ENCODE results near the gene INO80D. TPM values are rescaled to one million over a fixed set of nuclear protein-coding genes. Genes with fewer than 3 reads are reported as not detected.

Gene INO80D
- total and polyA plus RNA-seq, 2 of the 13 experiments (the other 11 are each of a cell fraction or from before 2014, with no cell fraction given) = 7.6 to 7.9 TPM

- TF ChIP-seq, protein P1, sequence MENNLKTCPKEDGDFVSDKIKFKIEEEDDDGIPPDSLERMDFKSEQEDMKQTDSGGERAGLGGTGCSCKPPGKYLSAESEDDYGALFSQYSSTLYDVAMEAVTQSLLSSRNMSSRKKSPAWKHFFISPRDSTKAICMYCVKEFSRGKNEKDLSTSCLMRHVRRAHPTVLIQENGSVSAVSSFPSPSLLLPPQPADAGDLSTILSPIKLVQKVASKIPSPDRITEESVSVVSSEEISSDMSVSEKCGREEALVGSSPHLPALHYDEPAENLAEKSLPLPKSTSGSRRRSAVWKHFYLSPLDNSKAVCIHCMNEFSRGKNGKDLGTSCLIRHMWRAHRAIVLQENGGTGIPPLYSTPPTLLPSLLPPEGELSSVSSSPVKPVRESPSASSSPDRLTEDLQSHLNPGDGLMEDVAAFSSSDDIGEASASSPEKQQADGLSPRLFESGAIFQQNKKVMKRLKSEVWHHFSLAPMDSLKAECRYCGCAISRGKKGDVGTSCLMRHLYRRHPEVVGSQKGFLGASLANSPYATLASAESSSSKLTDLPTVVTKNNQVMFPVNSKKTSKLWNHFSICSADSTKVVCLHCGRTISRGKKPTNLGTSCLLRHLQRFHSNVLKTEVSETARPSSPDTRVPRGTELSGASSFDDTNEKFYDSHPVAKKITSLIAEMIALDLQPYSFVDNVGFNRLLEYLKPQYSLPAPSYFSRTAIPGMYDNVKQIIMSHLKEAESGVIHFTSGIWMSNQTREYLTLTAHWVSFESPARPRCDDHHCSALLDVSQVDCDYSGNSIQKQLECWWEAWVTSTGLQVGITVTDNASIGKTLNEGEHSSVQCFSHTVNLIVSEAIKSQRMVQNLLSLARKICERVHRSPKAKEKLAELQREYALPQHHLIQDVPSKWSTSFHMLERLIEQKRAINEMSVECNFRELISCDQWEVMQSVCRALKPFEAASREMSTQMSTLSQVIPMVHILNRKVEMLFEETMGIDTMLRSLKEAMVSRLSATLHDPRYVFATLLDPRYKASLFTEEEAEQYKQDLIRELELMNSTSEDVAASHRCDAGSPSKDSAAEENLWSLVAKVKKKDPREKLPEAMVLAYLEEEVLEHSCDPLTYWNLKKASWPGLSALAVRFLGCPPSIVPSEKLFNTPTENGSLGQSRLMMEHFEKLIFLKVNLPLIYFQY (CRISPR knock-in tag; IDR thresholded peaks at IDR 0.05; ENCODE audit: borderline replicate concordance) = no peak
- no peak for TF ChIP-seq ZNF33A (CRISPR knock-in tag; IDR thresholded peaks at IDR 0.05; ENCODE audit: borderline replicate concordance)
- TF ChIP-seq ZBTB7B (CRISPR knock-in tag; IDR thresholded peaks at IDR 0.05) = peak; percentile 88
- no peak for TF ChIP-seq CHD2 (IDR thresholded peaks at IDR 0.05; ENCODE audit: low read depth, low read length)
- TF ChIP-seq TBP (CRISPR knock-in tag; IDR thresholded peaks at IDR 0.05) = no peak
- TF ChIP-seq ZNF607 (CRISPR knock-in tag; IDR thresholded peaks at IDR 0.05; ENCODE audit: borderline replicate concordance) = no peak
- no peak for TF ChIP-seq NONO (IDR thresholded peaks at IDR 0.05)
- no peak for TF ChIP-seq NONO (CRISPR knock-in tag; conservative IDR thresholded peaks at IDR 0.05)
- TF ChIP-seq ZNF768 (CRISPR knock-in tag; IDR thresholded peaks at IDR 0.05) = no peak
- TF ChIP-seq ZNF382 (CRISPR knock-in tag; IDR thresholded peaks at IDR 0.05; ENCODE audit: borderline replicate concordance) = no peak
- no peak for TF ChIP-seq ZNF780A (CRISPR knock-in tag; IDR thresholded peaks at IDR 0.05)
- TF ChIP-seq ZNF441 (CRISPR knock-in tag; IDR thresholded peaks at IDR 0.05; ENCODE audit: borderline replicate concordance) = no peak
- TF ChIP-seq ZNF207 (IDR thresholded peaks at IDR 0.05; ENCODE audit: borderline replicate concordance) = no peak
- TF ChIP-seq ARHGAP35 (CRISPR knock-in tag; IDR thresholded peaks at IDR 0.05; ENCODE audit: borderline replicate concordance) = no peak
- TF ChIP-seq SIN3A (IDR thresholded peaks at IDR 0.05; ENCODE audit: borderline replicate concordance, low read depth, low read length) = no peak
- TF ChIP-seq ONECUT2 (CRISPR knock-in tag; IDR thresholded peaks at IDR 0.05) = no peak
- peak; percentile 78 for TF ChIP-seq ARID5B (CRISPR knock-in tag; IDR thresholded peaks at IDR 0.05)
- no peak for TF ChIP-seq PHF8 (CRISPR knock-in tag; IDR thresholded peaks at IDR 0.05)
- no peak for TF ChIP-seq SP2 (CRISPR knock-in tag; IDR thresholded peaks at IDR 0.05)
- peak; percentile 63; the same call in 1 of the 2 replicates for TF ChIP-seq ZKSCAN8 (CRISPR knock-in tag; IDR thresholded peaks at IDR 0.05; ENCODE audit: borderline replicate concordance)
- TF ChIP-seq HCFC1 (IDR thresholded peaks at IDR 0.05; ENCODE audit: low read depth, low read length) = no peak
- TF ChIP-seq HDAC6 (IDR thresholded peaks at IDR 0.05; ENCODE audit: low read depth, low read length) = no peak
- no peak for TF ChIP-seq CBX1 (IDR thresholded peaks at IDR 0.05; ENCODE audit: low read depth)
- TF ChIP-seq BCL6 (CRISPR knock-in tag; IDR thresholded peaks at IDR 0.05) = peak; percentile 43; the same call in 1 of the 2 replicates
Observed at GRCh38 chr2:205947621-205948495, 138.1 kb downstream of the INO80D start (continued).

All from HepG2 (cell line).